ENCODE measurements around the gene MVD. TPM values are rescaled to one million over a fixed set of nuclear protein-coding genes. Genes with fewer than 3 reads are reported as not detected.

MVD gene
- total and polyA plus RNA-seq, 2 of the 13 experiments (the other 11 are each of a cell fraction or from before 2014, with no cell fraction given) = 28.1 to 187 TPM

GRCh38 chr16:88686439-88687253, 23.8 kb upstream of the MVD start, which contains the start of gene SNAI3 (continued):
- TF ChIP-seq, protein P1, sequence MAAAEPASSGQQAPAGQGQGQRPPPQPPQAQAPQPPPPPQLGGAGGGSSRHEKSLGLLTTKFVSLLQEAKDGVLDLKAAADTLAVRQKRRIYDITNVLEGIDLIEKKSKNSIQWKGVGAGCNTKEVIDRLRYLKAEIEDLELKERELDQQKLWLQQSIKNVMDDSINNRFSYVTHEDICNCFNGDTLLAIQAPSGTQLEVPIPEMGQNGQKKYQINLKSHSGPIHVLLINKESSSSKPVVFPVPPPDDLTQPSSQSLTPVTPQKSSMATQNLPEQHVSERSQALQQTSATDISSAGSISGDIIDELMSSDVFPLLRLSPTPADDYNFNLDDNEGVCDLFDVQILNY (CRISPR knock-in tag; conservative IDR thresholded peaks at IDR 0.05) = peak; percentile 46; the same call in 1 of the 2 replicates
- TF ChIP-seq ATAD3A (CRISPR knock-in tag; IDR thresholded peaks at IDR 0.05) = no peak
- TF ChIP-seq ZNF749 (CRISPR knock-in tag; IDR thresholded peaks at IDR 0.05; ENCODE audit: borderline replicate concordance) = 0 out of 2 replicates have a peak, but pooled peaks have one; percentile 23
- TF ChIP-seq SMC3 (IDR thresholded peaks at IDR 0.05; ENCODE audit: low read length) = no peak
- TF ChIP-seq NFATC3 (CRISPR knock-in tag; IDR thresholded peaks at IDR 0.05) = no peak
- peak; percentile 56; the same call in 1 of the 2 replicates for TF ChIP-seq YEATS4 (CRISPR knock-in tag; IDR thresholded peaks at IDR 0.05; ENCODE audit: borderline replicate concordance)
- TF ChIP-seq ATF2 (CRISPR knock-in tag; IDR thresholded peaks at IDR 0.05) = peak; percentile 49; the same call in 1 of the 2 replicates
- 0 out of 2 replicates have a peak, but pooled peaks have one; percentile 58 for TF ChIP-seq ZSCAN9 (CRISPR knock-in tag; IDR thresholded peaks at IDR 0.05; ENCODE audit: borderline replicate concordance)
- TF ChIP-seq HOXA3 (CRISPR knock-in tag; IDR thresholded peaks at IDR 0.05) = peak; percentile 74
- TF ChIP-seq NFKB2 (CRISPR knock-in tag; IDR thresholded peaks at IDR 0.05; ENCODE audit: borderline replicate concordance) = peak; percentile 84; the same call in 1 of the 2 replicates
- TF ChIP-seq, protein P2, sequence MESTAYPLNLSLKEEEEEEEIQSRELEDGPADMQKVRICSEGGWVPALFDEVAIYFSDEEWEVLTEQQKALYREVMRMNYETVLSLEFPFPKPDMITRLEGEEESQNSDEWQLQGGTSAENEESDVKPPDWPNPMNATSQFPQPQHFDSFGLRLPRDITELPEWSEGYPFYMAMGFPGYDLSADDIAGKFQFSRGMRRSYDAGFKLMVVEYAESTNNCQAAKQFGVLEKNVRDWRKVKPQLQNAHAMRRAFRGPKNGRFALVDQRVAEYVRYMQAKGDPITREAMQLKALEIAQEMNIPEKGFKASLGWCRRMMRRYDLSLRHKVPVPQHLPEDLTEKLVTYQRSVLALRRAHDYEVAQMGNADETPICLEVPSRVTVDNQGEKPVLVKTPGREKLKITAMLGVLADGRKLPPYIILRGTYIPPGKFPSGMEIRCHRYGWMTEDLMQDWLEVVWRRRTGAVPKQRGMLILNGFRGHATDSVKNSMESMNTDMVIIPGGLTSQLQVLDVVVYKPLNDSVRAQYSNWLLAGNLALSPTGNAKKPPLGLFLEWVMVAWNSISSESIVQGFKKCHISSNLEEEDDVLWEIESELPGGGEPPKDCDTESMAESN (CRISPR knock-in tag; conservative IDR thresholded peaks at IDR 0.05) = peak; percentile 39; the same call in 1 of the 2 replicates
- TF ChIP-seq ZBTB21 (CRISPR knock-in tag; IDR thresholded peaks at IDR 0.05) = no peak
- TF ChIP-seq ZNF292 (CRISPR knock-in tag; IDR thresholded peaks at IDR 0.05; ENCODE audit: borderline replicate concordance, low read depth) = no peak
- no peak for TF ChIP-seq SUZ12 (IDR thresholded peaks at IDR 0.05; ENCODE audit: low read depth, low read length)
- no peak for TF ChIP-seq FOXP1 (IDR thresholded peaks at IDR 0.05)
- no peak for TF ChIP-seq FOXP1 (CRISPR knock-in tag; IDR thresholded peaks at IDR 0.05)
- peak; percentile 64 for TF ChIP-seq SAP130 (CRISPR knock-in tag; IDR thresholded peaks at IDR 0.05; ENCODE audit: low read depth)
- TF ChIP-seq SOX5 (CRISPR knock-in tag; IDR thresholded peaks at IDR 0.05; ENCODE audit: borderline replicate concordance) = 0 out of 2 replicates have a peak, but pooled peaks have one; percentile 4
- 0 out of 2 replicates have a peak, but pooled peaks have one; percentile 45 for TF ChIP-seq ZNF564 (CRISPR knock-in tag; IDR thresholded peaks at IDR 0.05)
- peak; percentile 32; the same call in 1 of the 2 replicates for TF ChIP-seq THRA (CRISPR knock-in tag; IDR thresholded peaks at IDR 0.05; ENCODE audit: borderline replicate concordance)
- peak; percentile 83 for TF ChIP-seq ZSCAN31 (CRISPR knock-in tag; IDR thresholded peaks at IDR 0.05; ENCODE audit: low read depth)
- TF ChIP-seq HNRNPK (IDR thresholded peaks at IDR 0.05; ENCODE audit: low read depth, low read length, poor library complexity, severe bottlenecking) = no peak
- no peak; the same call in 1 of the 2 replicates for TF ChIP-seq CC2D1A (CRISPR knock-in tag; IDR thresholded peaks at IDR 0.05)

All from HepG2 (cell line).